ENCODE data around the gene GOLM1. TPM values are rescaled to one million over a fixed set of nuclear protein-coding genes. Genes with fewer than 3 reads are reported as not detected.
"Not testable (repeated sequence)": the region's sequence is repeated elsewhere in the genome, so short reads cannot be mapped to it uniquely, and the experiment has no call there.

Gene GOLM1
- total RNA-seq, result 1 to 10 TPM; 1.2 to 2.7 TPM

GRCh38 chr9:86098824-86099700, at the start of gene GOLM1:
Gene GOLM1 (minus strand): TSS chr9:86099558. CDS start chr9:86079320, 20,238 bp downstream.
- DNase-seq, result peak; percentile 57 to 60
- no peaks in the 10 kb centered on the region for H3K9me3 Mint-ChIP-seq
- peak within 1 kb of the TSS; percentile 86 to 88 for H3K4me3 Mint-ChIP-seq
- peaks cover 68% of the 10 kb centered on the region for H3K27me3 Mint-ChIP-seq (ENCODE audit: low read depth)
- H3K36me3 Mint-ChIP-seq (ENCODE audit: insufficient read depth in 2 of 2), result peaks cover 0 to 2% of the 10 kb centered on the region in 2 donors
- peak; percentile 88 for ATAC-seq (replicated peaks in 1 of 2)
- H3K27ac Mint-ChIP-seq, result peak within 1 kb of the TSS; percentile 66
- H3K4me1 Mint-ChIP-seq (ENCODE audit: low read depth), result peaks cover 7% of the 10 kb centered on the region

GRCh38 chr9:86146671-86147070, 47.3 kb upstream of the GOLM1 start:
- not testable (repeated sequence) for H3K4me3 Mint-ChIP-seq; DNase-seq; H3K4me1 Mint-ChIP-seq (ENCODE audit: low read depth); ATAC-seq (replicated peaks in 1 of 2); H3K27ac Mint-ChIP-seq; H3K36me3 Mint-ChIP-seq (ENCODE audit: insufficient read depth in 2 of 2)
- peaks cover 14 to 16% of the 10 kb centered on the region in 2 donors for H3K9me3 Mint-ChIP-seq
- H3K27me3 Mint-ChIP-seq (ENCODE audit: low read depth), result peaks cover 16% of the 10 kb centered on the region

- Mint-ChIP-seq H3K27me3 (ENCODE audit: low read depth) (peaks cover 16% of the 10 kb centered on the region), H3K9me3 (peaks cover 14 to 16% of the 10 kb centered on the region in 2 donors)
- not testable (repeated sequence) for H3K36me3 Mint-ChIP-seq (ENCODE audit: insufficient read depth in 2 of 2); DNase-seq; H3K27ac Mint-ChIP-seq; H3K4me1 Mint-ChIP-seq (ENCODE audit: low read depth); ATAC-seq (replicated peaks in 1 of 2); H3K4me3 Mint-ChIP-seq
Measured at GRCh38 chr9:86145960-86146359, 46.6 kb upstream of the GOLM1 start.

GRCh38 chr9:86142973-86143372, 43.6 kb upstream of the GOLM1 start:
- no peaks in the 10 kb centered on the region for H3K4me1 Mint-ChIP-seq (ENCODE audit: low read depth)
- H3K27me3 Mint-ChIP-seq (ENCODE audit: low read depth), result no peaks in the 10 kb centered on the region
- DNase-seq (no peak), ATAC-seq (replicated peaks in 1 of 2) (no peak)
- H3K36me3 Mint-ChIP-seq (ENCODE audit: insufficient read depth in 2 of 2), result peaks cover 2 to 8% of the 10 kb centered on the region in 2 donors
- peaks cover 14 to 15% of the 10 kb centered on the region in 2 donors for H3K9me3 Mint-ChIP-seq
- no peak overlapping the region for H3K27ac Mint-ChIP-seq
- no peak overlapping the region for H3K4me3 Mint-ChIP-seq

- no peaks in the 10 kb centered on the region for H3K27me3 Mint-ChIP-seq (ENCODE audit: low read depth)
- H3K27ac Mint-ChIP-seq, result no peak overlapping the region
- peaks cover 8 to 10% of the 10 kb centered on the region in 2 donors for H3K9me3 Mint-ChIP-seq
- no peaks in the 10 kb centered on the region for H3K4me1 Mint-ChIP-seq (ENCODE audit: low read depth)
- peaks cover 0 to 3% of the 10 kb centered on the region in 2 donors for H3K36me3 Mint-ChIP-seq (ENCODE audit: insufficient read depth in 2 of 2)
- DNase-seq (no peak), ATAC-seq (replicated peaks in 1 of 2) (no peak)
- no peak overlapping the region for H3K4me3 Mint-ChIP-seq
Measured at GRCh38 chr9:86141843-86142242, 42.5 kb upstream of the GOLM1 start.

GRCh38 chr9:86135371-86135770, 36.0 kb upstream of the GOLM1 start:
- Mint-ChIP-seq H3K36me3 (ENCODE audit: insufficient read depth in 2 of 2) (peaks cover 0 to 2% of the 10 kb centered on the region in 2 donors), H3K9me3 (peaks cover 2 to 3% of the 10 kb centered on the region in 2 donors), H3K4me3 (no peak overlapping the region), H3K4me1 (ENCODE audit: low read depth) (no peaks in the 10 kb centered on the region), H3K27ac (no peak overlapping the region), H3K27me3 (ENCODE audit: low read depth) (no peaks in the 10 kb centered on the region)
- DNase-seq, result no peak
- no peak for ATAC-seq (replicated peaks in 1 of 2)

- H3K4me3 Mint-ChIP-seq, result no peak overlapping the region
- no peaks in the 10 kb centered on the region for H3K4me1 Mint-ChIP-seq (ENCODE audit: low read depth)
Measured at GRCh38 chr9:86134361-86134760, 35.0 kb upstream of the GOLM1 start.

GRCh38 chr9:86128235-86128822, 29.0 kb upstream of the GOLM1 start:
- peaks cover under 1 to 3% of the 10 kb centered on the region in 2 donors for H3K9me3 Mint-ChIP-seq
- no peak overlapping the region for H3K27ac Mint-ChIP-seq
- H3K27me3 Mint-ChIP-seq (ENCODE audit: low read depth), result peaks cover 6% of the 10 kb centered on the region
- DNase-seq, result no peak
- ATAC-seq (replicated peaks in 1 of 2), result no peak
- no peak overlapping the region for H3K4me3 Mint-ChIP-seq
- peaks cover 0 to under 1% of the 10 kb centered on the region in 2 donors for H3K36me3 Mint-ChIP-seq (ENCODE audit: insufficient read depth in 2 of 2)
- H3K4me1 Mint-ChIP-seq (ENCODE audit: low read depth), result no peaks in the 10 kb centered on the region

More at GRCh38 chr9:86134361-86134760, 35.0 kb upstream of the GOLM1 start:
- Mint-ChIP-seq H3K27ac (no peak overlapping the region), H3K9me3 (peaks cover 2 to 3% of the 10 kb centered on the region in 2 donors), H3K27me3 (ENCODE audit: low read depth) (peaks cover 4% of the 10 kb centered on the region), H3K36me3 (ENCODE audit: insufficient read depth in 2 of 2) (peaks cover 0 to 2% of the 10 kb centered on the region in 2 donors)
- DNase-seq, result no peak
- no peak for ATAC-seq (replicated peaks in 1 of 2)

GRCh38 chr9:86126998-86127972, 27.9 kb upstream of the GOLM1 start:
- H3K27me3 Mint-ChIP-seq (ENCODE audit: low read depth), result peaks cover 6% of the 10 kb centered on the region
- no peak overlapping the region for H3K27ac Mint-ChIP-seq
- peaks cover 0 to under 1% of the 10 kb centered on the region in 2 donors for H3K9me3 Mint-ChIP-seq
- no peak for DNase-seq
- peak in 1 of 2 donors; percentile 19 for ATAC-seq (replicated peaks in 1 of 2)
- H3K4me1 Mint-ChIP-seq (ENCODE audit: low read depth), result no peaks in the 10 kb centered on the region
- no peak overlapping the region for H3K4me3 Mint-ChIP-seq
- H3K36me3 Mint-ChIP-seq (ENCODE audit: insufficient read depth in 2 of 2), result no peaks in the 10 kb centered on the region

GRCh38 chr9:86122311-86122710, 23.0 kb upstream of the GOLM1 start:
- H3K4me1 Mint-ChIP-seq (ENCODE audit: low read depth), result no peaks in the 10 kb centered on the region
- DNase-seq (no peak), ATAC-seq (replicated peaks in 1 of 2) (no peak)
- H3K27me3 Mint-ChIP-seq (ENCODE audit: low read depth), result peaks cover 6% of the 10 kb centered on the region
- no peaks in the 10 kb centered on the region for H3K36me3 Mint-ChIP-seq (ENCODE audit: insufficient read depth in 2 of 2)
- H3K27ac Mint-ChIP-seq, result no peak overlapping the region
- no peak overlapping the region for H3K4me3 Mint-ChIP-seq
- H3K9me3 Mint-ChIP-seq, result no peaks in the 10 kb centered on the region

GRCh38 chr9:86119457-86119856, 20.1 kb upstream of the GOLM1 start:
- H3K4me1 Mint-ChIP-seq (ENCODE audit: low read depth), result no peaks in the 10 kb centered on the region
- peaks cover 14% of the 10 kb centered on the region for H3K27me3 Mint-ChIP-seq (ENCODE audit: low read depth)
- no peak overlapping the region for H3K4me3 Mint-ChIP-seq
- H3K36me3 Mint-ChIP-seq (ENCODE audit: insufficient read depth in 2 of 2), result no peaks in the 10 kb centered on the region
- H3K27ac Mint-ChIP-seq, result no peak overlapping the region
- no peak for DNase-seq
- no peak for ATAC-seq (replicated peaks in 1 of 2)
- peaks cover 0 to 2% of the 10 kb centered on the region in 2 donors for H3K9me3 Mint-ChIP-seq

- Mint-ChIP-seq H3K4me1 (ENCODE audit: low read depth) (no peaks in the 10 kb centered on the region), H3K4me3 (no peak overlapping the region), H3K27ac (no peak overlapping the region), H3K36me3 (ENCODE audit: insufficient read depth in 2 of 2) (no peaks in the 10 kb centered on the region), H3K9me3 (peaks cover 0 to 2% of the 10 kb centered on the region in 2 donors), H3K27me3 (ENCODE audit: low read depth) (peaks cover 29% of the 10 kb centered on the region)
- DNase-seq (no peak), ATAC-seq (replicated peaks in 1 of 2) (no peak)
Measured at GRCh38 chr9:86116425-86116824, 17.1 kb upstream of the GOLM1 start.
